ENCODE measurements around the gene CBX5. TPM values are rescaled to one million over a fixed set of nuclear protein-coding genes. Genes with fewer than 3 reads are reported as not detected.
"Not testable (repeated sequence)": the region's sequence is repeated elsewhere in the genome, so short reads cannot be mapped to it uniquely, and the experiment has no call there.

CBX5 gene
- total RNA-seq, 2 donors from 2014 or later = 230 to 341 TPM

- H3K9me3 Mint-ChIP-seq = no peaks in the 10 kb centered on the region
- no peaks in the 10 kb centered on the region for H3K36me3 Mint-ChIP-seq (ENCODE audit: low read depth)
Measured at GRCh38 chr12:54196396-54196795, 83.5 kb downstream of the CBX5 start.

GRCh38 chr12:54195737-54196347, 84.1 kb downstream of the CBX5 start:
- H3K4me3 Mint-ChIP-seq = no peak overlapping the region
- Histone ChIP-seq H3K9me3 (ENCODE audit: control insufficient read depth, low read length) (no peaks in the 10 kb centered on the region), H3K4me3 (ENCODE audit: low read length) (no peak overlapping the region), H3K36me3 (ENCODE audit: control insufficient read depth, insufficient read depth, low read length) (no peaks in the 10 kb centered on the region), H3K27ac (ENCODE audit: low read depth, low read length) (no peak overlapping the region), H3K9ac (ENCODE audit: extremely low read depth, low read length, poor library complexity, severe bottlenecking) (no peak overlapping the region), H3K27me3 (ENCODE audit: control insufficient read depth, insufficient read depth, low read length, poor library complexity, severe bottlenecking) (peaks cover 90% of the 10 kb centered on the region), H3K4me1 (ENCODE audit: control insufficient read depth, insufficient read depth, low read length) (no peaks in the 10 kb centered on the region)
- H3K36me3 Mint-ChIP-seq (ENCODE audit: low read depth) = no peaks in the 10 kb centered on the region
- H3K9me3 Mint-ChIP-seq = no peaks in the 10 kb centered on the region
- no peak for DNase-seq
- peaks cover 100% of the 10 kb centered on the region for H3K27me3 Mint-ChIP-seq (ENCODE audit: insufficient read depth)
- peaks cover 2% of the 10 kb centered on the region for H3K4me1 Mint-ChIP-seq
- WGBS, 2 experiments (ENCODE audit: insufficient coverage in 1 of 2, insufficient read length in 1 of 2) = 76 to 78% methylated on average over 10 to 12 of the region's 17 CpGs
- no peak overlapping the region for H3K27ac Mint-ChIP-seq
- no peak for TF ChIP-seq CTCF (conservative IDR thresholded peaks at IDR 0.05)

More at GRCh38 chr12:54196396-54196795, 83.5 kb downstream of the CBX5 start:
- H3K4me1 ChIP-seq (ENCODE audit: control insufficient read depth, insufficient read depth, low read length) = no peaks in the 10 kb centered on the region
- Mint-ChIP-seq H3K27me3 (ENCODE audit: insufficient read depth) (peaks cover 100% of the 10 kb centered on the region), H3K4me1 (peaks cover under 1% of the 10 kb centered on the region), H3K27ac (no peak overlapping the region), H3K4me3 (no peak overlapping the region)
- no peak for TF ChIP-seq CTCF (conservative IDR thresholded peaks at IDR 0.05)
- H3K27ac ChIP-seq (ENCODE audit: low read depth, low read length) = no peak overlapping the region
- H3K4me3 ChIP-seq (ENCODE audit: low read length) = no peak overlapping the region
- H3K27me3 ChIP-seq (ENCODE audit: control insufficient read depth, insufficient read depth, low read length, poor library complexity, severe bottlenecking) = peaks cover 89% of the 10 kb centered on the region
- no peaks in the 10 kb centered on the region for H3K9me3 ChIP-seq (ENCODE audit: control insufficient read depth, low read length)
- no peaks in the 10 kb centered on the region for H3K36me3 ChIP-seq (ENCODE audit: control insufficient read depth, insufficient read depth, low read length)
- DNase-seq = no peak
- H3K9ac ChIP-seq (ENCODE audit: extremely low read depth, low read length, poor library complexity, severe bottlenecking) = no peak overlapping the region
- 80 to 87% methylated on average over 5 of the region's 5 CpGs for WGBS, 2 experiments (ENCODE audit: insufficient coverage in 1 of 2, insufficient read length in 1 of 2)

- no peaks in the 10 kb centered on the region for H3K36me3 ChIP-seq (ENCODE audit: control insufficient read depth, insufficient read depth, low read length)
- Mint-ChIP-seq H3K27ac (no peak overlapping the region), H3K4me3 (no peak overlapping the region), H3K9me3 (no peaks in the 10 kb centered on the region), H3K4me1 (peaks cover 2% of the 10 kb centered on the region), H3K27me3 (ENCODE audit: insufficient read depth) (peaks cover 100% of the 10 kb centered on the region), H3K36me3 (ENCODE audit: low read depth) (no peaks in the 10 kb centered on the region)
- no peak overlapping the region for H3K27ac ChIP-seq (ENCODE audit: low read depth, low read length)
- no peak overlapping the region for H3K4me3 ChIP-seq (ENCODE audit: low read length)
- H3K9ac ChIP-seq (ENCODE audit: extremely low read depth, low read length, poor library complexity, severe bottlenecking) = no peak overlapping the region
- no peak for TF ChIP-seq CTCF (conservative IDR thresholded peaks at IDR 0.05)
- 57 to 80% methylated on average over 1 to 4 of the region's 4 CpGs for WGBS, 2 experiments (ENCODE audit: insufficient coverage in 1 of 2, insufficient read length in 1 of 2)
- H3K27me3 ChIP-seq (ENCODE audit: control insufficient read depth, insufficient read depth, low read length, poor library complexity, severe bottlenecking) = peaks cover 90% of the 10 kb centered on the region
- no peak for DNase-seq
- no peaks in the 10 kb centered on the region for H3K4me1 ChIP-seq (ENCODE audit: control insufficient read depth, insufficient read depth, low read length)
- H3K9me3 ChIP-seq (ENCODE audit: control insufficient read depth, low read length) = no peaks in the 10 kb centered on the region
Measured at GRCh38 chr12:54195080-54195736, 84.7 kb downstream of the CBX5 start.

- H3K27ac ChIP-seq (ENCODE audit: low read depth, low read length); H3K4me1 ChIP-seq (ENCODE audit: control insufficient read depth, insufficient read depth, low read length); H3K9ac ChIP-seq (ENCODE audit: extremely low read depth, low read length, poor library complexity, severe bottlenecking); H3K36me3 Mint-ChIP-seq (ENCODE audit: low read depth); H3K27ac Mint-ChIP-seq; H3K4me1 Mint-ChIP-seq; H3K36me3 ChIP-seq (ENCODE audit: control insufficient read depth, insufficient read depth, low read length); H3K9me3 ChIP-seq (ENCODE audit: control insufficient read depth, low read length); H3K9me3 Mint-ChIP-seq; H3K4me3 ChIP-seq (ENCODE audit: low read length); H3K4me3 Mint-ChIP-seq; DNase-seq: not testable (repeated sequence)
- peaks cover 90% of the 10 kb centered on the region for H3K27me3 ChIP-seq (ENCODE audit: control insufficient read depth, insufficient read depth, low read length, poor library complexity, severe bottlenecking)
- peaks cover 100% of the 10 kb centered on the region for H3K27me3 Mint-ChIP-seq (ENCODE audit: insufficient read depth)
- 81 to 91% methylated on average over 1 to 2 of the region's 2 CpGs for WGBS, 2 experiments (ENCODE audit: insufficient coverage in 1 of 2, insufficient read length in 1 of 2)
Measured at GRCh38 chr12:54194611-54195010, 85.3 kb downstream of the CBX5 start.
